GM13977 (cell line): ENCODE results near the gene MICOS13.

Source experiments
- DNase-seq: peaks from one replicate; pipeline ENCODE4 v3.0.0; 2012; ENCODE audit warnings: low spot score
- in situ Hi-C: fragments of 300-500 bp; cut with MboI; formaldehyde crosslinking; loops from one replicate; pipeline ENCODE4 v1.12.0; 2022; ENCODE audit warnings: low sequenced_read_pairs, low pct_unique_long_range_greater_than_20kb, mixed read lengths, inconsistent platforms; ENCODE audit not compliant: unreplicated experiment
- TF ChIP-seq, protein P1 (sequence below): IDR thresholded peaks from 2 replicates; pipeline ENCODE4 v1.5.1; 2012; ENCODE audit warnings: mild to moderate bottlenecking, control low read depth; ENCODE audit not compliant: insufficient read depth; ENCODE audit errors: extremely low read depth, missing control alignments

The MICOS13 gene

DNA sequence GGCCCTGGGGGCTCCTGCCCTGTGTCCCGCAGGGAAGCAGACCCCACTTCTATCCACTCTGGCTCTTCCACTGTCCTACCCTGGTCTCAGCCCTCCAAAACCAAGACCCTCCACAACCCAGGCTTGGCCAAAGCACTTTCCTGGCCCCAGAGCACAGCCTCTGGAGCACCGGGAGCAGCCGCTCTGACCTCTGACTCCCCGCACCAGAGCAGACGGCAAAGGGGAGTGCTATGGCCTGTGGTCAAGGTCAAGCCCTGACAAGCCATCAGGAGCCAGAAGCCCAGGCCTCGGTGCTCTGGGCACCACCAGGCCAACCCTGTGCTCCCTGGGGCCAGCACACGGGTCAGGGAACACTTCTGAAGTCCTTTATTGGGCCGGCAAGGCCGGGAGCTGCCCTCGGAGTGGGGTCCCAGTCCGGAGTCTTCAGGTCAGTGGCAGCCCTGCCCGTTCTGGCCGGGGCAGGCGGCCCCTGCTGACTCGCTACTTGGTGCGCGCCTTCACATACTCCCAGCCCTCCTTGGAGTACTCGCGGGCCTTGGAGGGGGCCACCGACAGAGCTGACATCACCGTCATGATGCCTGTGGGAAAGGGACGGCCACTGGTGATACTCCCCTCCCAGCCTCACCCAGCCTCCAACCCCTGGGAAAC lies 2.1 kb downstream of the MICOS13 start:
- DNase-seq, result no peak
- in situ Hi-C loops, result no loop called here
- TF ChIP-seq, protein P1, sequence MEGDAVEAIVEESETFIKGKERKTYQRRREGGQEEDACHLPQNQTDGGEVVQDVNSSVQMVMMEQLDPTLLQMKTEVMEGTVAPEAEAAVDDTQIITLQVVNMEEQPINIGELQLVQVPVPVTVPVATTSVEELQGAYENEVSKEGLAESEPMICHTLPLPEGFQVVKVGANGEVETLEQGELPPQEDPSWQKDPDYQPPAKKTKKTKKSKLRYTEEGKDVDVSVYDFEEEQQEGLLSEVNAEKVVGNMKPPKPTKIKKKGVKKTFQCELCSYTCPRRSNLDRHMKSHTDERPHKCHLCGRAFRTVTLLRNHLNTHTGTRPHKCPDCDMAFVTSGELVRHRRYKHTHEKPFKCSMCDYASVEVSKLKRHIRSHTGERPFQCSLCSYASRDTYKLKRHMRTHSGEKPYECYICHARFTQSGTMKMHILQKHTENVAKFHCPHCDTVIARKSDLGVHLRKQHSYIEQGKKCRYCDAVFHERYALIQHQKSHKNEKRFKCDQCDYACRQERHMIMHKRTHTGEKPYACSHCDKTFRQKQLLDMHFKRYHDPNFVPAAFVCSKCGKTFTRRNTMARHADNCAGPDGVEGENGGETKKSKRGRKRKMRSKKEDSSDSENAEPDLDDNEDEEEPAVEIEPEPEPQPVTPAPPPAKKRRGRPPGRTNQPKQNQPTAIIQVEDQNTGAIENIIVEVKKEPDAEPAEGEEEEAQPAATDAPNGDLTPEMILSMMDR, result no peak

DNA sequence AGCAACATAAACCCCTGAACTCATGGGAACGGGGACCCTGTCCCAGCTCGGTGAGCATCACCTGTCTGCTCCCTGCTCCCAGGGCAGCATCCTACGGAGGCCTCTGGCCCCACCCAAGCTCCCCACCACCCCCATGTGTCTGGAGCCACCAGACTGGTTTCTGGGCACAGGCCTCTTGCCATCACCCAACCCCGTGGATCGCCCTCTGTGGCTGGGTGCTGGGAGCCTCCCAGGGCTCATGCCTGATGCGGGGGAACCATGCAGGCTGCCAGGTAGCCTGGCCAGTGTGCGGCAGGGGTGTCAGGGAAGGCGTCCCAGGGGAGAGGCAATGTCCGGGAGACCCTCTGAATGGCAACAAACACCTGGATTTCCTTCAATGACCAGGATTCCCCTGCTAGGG lies 2.7 kb downstream of the MICOS13 start:
- in situ Hi-C loops, result no loop called here
- TF ChIP-seq, protein P1, result no peak
- DNase-seq, result no peak

DNA sequence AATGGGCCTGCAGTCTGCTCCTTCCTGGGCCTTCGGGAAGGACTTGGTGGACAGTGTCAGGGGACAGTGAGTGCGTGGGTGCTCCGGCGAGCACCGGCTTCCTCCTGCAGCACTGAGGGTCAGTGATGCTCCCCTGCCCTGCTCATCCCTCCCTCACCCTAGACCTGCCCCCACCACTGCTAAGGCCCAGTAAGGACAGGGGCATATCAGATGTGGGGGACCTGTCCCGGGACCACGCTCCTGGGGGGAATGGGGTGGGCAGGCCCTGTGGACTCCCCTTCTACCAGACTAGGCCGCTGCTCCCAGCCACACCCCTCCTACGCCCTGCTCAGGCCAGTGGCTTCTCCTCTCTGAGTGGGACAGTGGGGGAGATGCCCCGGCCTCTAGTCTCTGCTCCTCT lies 3.2 kb downstream of the MICOS13 start:
- DNase-seq, result no peak
- TF ChIP-seq, protein P1, result no peak
- in situ Hi-C loops, result no loop called here

GRCh38 chr19:5676772-5677105 lies 3.6 kb downstream of the MICOS13 start:
- DNase-seq, result no peak
- TF ChIP-seq, protein P1, result no peak
- in situ Hi-C loops, result no loop called here

DNA sequence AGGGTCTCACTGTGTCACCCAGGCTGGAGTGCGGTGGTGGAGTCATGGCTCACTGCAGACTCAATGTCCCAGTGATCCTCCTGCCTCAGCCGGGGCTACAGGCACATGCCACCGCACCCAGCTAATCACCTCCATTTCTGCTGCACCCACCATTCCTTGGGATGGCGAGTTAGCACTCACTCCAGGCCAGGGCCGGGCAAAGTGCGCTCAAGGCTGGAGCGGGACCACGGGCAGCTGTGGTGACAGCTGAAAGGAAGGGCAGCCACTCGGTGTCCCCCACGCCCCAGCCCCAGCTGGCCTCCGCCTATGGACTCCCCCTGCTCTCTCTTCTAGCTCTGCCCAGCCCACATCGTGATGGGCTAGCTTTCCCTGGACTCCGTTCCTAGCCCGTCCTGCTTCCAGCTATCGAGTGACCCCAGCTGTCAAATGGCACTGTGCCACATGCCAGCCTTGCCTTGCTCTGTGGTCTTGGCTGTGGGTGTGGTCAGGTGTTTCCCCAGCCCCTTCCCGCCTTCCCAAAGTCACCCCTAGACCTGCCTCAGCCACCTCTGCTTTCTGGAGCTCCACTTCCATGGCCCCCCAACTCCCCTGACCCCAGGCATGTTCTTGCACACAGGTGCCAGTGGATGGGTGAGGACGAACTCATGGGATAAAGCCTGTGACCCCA lies 4.1 kb downstream of the MICOS13 start:
- no peak for DNase-seq
- in situ Hi-C loops, result no loop called here

DNA sequence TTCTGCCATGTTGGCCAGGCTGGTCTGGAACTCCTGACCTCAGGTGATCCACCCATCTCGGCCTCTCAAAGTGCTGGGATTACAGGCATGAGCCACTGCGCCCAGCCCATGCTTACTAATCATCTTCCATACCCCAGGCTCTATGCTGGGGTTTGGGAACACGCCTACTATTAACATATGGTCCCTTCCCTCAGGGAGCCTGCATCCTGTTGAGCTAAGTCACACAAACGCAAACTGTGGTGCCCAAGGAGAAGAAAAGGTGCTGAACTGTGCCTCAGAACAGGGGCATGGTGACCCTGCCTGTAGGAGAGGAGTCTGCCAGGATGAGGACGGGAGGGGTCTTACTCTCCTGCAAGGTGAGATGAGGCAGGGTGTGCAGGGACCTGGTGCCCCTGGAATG lies 5.6 kb downstream of the MICOS13 start:
- in situ Hi-C loops, result no loop called here
- no peak for DNase-seq
- TF ChIP-seq, protein P1, result no peak

More for the DNA sequence above, 4.1 kb downstream of the MICOS13 start:
- TF ChIP-seq, protein P1, result no peak
